Measurements from ENCODE around the gene EIPR1.
"Not testable (repeated sequence)": the region's sequence is repeated elsewhere in the genome, so short reads cannot be mapped to it uniquely, and the experiment has no call there.

Gene EIPR1

GRCh38 chr2:3301001-3301400, 76.6 kb downstream of the EIPR1 start:
- no peak for DNase-seq

GRCh38 chr2:3300224-3300995, 77.2 kb downstream of the EIPR1 start:
- no peak for DNase-seq

DNA sequence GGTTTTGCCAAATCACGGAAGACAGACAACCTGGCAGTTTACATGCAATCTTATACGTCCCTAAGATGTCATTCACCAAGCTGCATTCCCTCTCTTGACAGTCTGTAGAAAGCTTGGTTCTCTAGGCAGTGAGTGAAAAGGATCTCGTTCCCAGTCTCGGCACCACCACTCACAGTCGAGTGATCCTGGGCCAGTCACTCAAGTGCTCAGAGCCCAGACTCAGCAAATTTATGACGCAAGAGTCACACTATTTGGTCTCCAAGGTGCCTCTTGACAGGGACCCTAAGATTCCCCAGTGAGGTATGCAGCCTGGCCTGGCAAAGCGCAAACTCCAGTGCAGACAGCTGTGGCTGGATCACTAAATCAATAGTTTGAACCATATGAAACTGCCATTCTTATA, 77.9 kb downstream of the EIPR1 start:
- no peak for DNase-seq

GRCh38 chr2:3299130-3299529, 78.5 kb downstream of the EIPR1 start:
- DNase-seq: no peak

DNA sequence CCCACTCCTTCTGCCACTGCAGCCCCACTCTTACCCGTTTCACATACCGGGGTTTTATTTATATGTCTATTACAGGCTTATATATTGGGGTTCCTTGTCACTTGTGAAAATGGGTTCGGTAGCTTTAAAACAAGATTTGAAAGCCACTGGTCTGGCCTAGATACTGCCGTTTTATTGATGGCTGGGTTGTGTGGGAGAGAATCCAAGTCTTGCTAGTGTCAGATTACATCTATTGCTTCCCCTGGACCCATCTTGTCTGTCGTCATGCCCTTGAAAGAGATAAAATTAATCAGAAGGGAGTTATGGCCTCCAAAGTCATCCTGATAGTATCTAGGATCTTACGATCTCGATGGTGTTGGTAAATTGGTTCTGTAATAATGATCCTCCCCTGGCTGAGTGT, 79.4 kb downstream of the EIPR1 start:
- DNase-seq: no peak

GRCh38 chr2:3297523-3297922, 80.1 kb downstream of the EIPR1 start:
- no peak for DNase-seq

GRCh38 chr2:3296182-3296972, 81.2 kb downstream of the EIPR1 start:
- DNase-seq: no peak

- DNase-seq: no peak
Observed at GRCh38 chr2:3294493-3294892, 83.1 kb downstream of the EIPR1 start.

GRCh38 chr2:3294069-3294468, 83.5 kb downstream of the EIPR1 start:
- no peak for DNase-seq

DNA sequence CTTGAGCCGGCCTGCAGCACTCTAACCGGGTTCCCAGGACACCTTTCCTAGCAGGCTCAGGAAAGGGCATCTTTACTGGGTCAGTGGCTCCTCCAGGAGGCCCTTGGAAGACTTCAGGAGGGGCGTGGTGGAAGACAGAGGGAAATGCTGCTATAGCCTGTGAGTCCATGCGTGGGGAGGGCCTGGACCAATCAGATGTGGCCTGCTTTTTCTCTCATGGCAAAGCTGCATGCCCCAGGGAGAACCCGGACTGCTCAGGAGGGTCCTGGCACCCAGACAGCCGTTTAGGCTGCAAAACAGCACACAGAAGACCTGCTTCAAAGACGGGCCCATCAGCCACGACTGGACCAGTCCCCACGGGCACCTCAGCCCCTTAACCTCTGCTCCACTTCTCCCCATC, 84.4 kb downstream of the EIPR1 start:
- no peak for DNase-seq

DNA sequence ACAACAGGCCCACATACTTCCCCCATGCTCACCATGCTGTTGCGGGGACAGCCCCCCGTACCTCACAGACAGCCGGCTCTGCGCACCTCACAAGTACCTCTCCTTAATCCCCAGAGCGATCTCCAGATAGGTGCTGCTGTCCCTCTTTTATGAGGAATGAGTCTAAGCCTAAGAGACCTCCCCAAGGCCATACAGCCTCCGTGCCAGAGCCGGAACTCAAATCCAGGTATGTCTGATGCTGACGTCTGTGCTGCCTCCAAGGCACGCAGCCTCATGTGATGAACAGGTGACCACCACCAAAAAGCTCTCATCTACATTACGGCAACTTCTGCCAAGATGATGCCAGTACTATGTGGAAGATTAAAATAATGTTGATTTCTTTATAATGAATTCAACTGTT, 85.2 kb downstream of the EIPR1 start:
- no peak for DNase-seq

GRCh38 chr2:3291750-3292149, 85.9 kb downstream of the EIPR1 start:
- no peak for DNase-seq

- DNase-seq: no peak
Observed at GRCh38 chr2:3291113-3291512, 86.5 kb downstream of the EIPR1 start.

DNA sequence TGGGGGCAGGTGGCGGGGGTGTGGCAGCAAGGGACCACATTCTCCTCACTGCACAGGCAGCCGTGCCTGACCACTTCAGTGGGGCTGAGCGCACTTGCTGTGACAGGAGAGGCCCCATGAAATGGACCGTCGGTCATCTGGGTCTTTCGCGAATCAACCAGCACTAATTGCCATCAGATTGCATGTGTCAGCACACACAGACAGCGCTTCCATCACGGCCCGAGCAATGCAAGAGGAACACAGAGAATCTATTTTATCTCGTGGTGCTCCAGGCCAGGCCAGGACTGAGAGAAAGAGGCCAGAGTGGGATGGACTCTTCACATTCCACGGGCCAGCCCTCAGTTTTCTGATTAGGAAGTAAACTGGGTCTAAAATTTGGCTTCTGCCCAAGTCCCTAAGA, 87.0 kb downstream of the EIPR1 start:
- no peak for DNase-seq

- no peak for DNase-seq
Observed at GRCh38 chr2:3289971-3290370, 87.6 kb downstream of the EIPR1 start.

- DNase-seq: no peak
Observed at GRCh38 chr2:3289526-3289925, 88.1 kb downstream of the EIPR1 start.

- DNase-seq: no peak
Observed at GRCh38 chr2:3289171-3289515, 88.5 kb downstream of the EIPR1 start.

- DNase-seq: no peak
Observed at GRCh38 chr2:3288470-3289170, 89.0 kb downstream of the EIPR1 start.

DNA sequence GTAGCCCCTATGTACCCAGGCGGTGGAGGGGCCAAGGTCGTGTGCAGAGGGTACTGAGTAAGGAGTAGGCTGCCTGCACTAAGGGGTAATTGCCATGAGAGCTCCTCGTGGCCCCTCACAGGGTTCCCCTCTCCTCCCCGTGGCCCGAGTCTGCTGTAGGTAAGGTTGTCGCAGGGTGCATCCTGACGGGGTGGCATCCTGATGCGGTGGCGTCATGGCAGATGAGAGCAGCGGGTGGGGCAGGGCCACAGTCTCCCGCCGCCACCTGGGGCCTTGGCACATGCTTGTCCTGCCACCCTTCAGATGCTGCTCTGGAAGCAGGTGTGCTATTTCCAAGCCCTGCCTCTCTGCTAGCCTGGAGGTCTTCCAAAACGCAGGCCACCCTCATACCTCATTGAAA, 89.7 kb downstream of the EIPR1 start:
- DNase-seq: no peak

- not testable (repeated sequence) for DNase-seq
Observed at GRCh38 chr2:3286646-3287036, 91.0 kb downstream of the EIPR1 start.

- DNase-seq: no peak
Observed at GRCh38 chr2:3285901-3286645, 91.5 kb downstream of the EIPR1 start.

DNA sequence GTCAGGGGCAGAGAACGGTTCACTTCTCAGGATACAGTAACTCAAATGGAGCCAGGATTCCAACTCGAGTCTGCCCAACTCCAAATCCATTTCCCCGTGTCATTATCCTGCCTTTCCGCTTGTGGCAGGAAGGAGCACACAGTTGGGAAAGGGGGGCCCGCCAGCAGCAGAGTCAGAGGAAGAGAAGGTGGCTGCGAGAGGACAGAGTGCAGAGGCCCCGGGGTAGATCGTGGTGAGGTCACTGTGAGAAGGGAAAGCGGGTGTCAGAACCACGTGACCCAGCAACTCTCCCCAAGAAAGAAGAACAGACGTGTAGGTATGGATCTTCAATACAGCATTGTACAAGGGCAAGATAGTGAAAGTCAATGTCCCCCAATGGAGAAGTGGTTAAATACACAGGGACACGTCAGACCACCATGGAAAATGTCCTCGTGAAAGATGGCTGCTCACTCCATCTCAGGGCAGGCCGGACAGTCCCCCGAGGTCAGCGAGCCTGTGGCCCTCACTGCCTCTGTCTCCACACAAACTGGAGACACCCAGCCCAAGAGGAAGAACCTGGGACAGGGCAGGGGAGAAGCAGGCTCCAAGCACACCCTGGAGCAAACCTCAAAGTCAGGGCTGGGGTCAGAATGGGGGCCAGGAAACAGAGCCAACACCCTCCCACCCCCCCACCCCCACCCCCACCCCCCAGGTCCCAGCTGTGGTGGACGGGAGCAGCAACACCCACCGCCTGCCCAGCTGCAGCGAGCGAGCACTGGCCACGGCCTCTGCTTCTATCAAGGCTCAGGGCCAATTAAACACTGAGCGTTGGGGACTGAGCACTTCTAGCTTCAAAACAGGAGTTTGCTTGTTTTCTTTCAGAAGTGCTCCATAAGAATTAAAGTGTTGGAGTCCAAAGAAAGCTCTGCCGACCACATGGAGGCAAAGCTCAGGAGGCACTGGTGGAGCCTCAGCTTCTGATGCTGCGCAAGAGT, 92.7 kb downstream of the EIPR1 start:
- DNase-seq: no peak

Measured in stimulated activated CD4-positive, alpha-beta T cell treated with anti-CD3 and anti-CD28 coated beads, Interleukin-2, amount 100 ng/mL, for 24 hours (primary cell).